Thyroid gland (tissue), 4 donors: Measurements from ENCODE around the gene GPC5.

Experiments
- POLR2A ChIP-seq, 2 donors: fragments of 450-650 bp; IDR thresholded peaks; one replicate each; pipeline ENCODE4 v1.6.1; 2017; ENCODE audit warnings: antibody characterized with exemption in 2 of 2, mild to moderate bottlenecking in 2 of 2, moderate library complexity in 1 of 2
- TF ChIP-seq, protein P1 (sequence below), 6 experiments: fragments of 200-600 bp in 3 of 6; fragments of 450-650 bp in 3 of 6; sonication (generic) in 3 of 6; IDR thresholded peaks; one replicate each; pipeline ENCODE4 v1.5.1; 2016 to 2019; ENCODE audit warnings: antibody characterized with exemption in 6 of 6, mild to moderate bottlenecking in 2 of 6, inconsistent platforms in 1 of 6, moderate library complexity in 1 of 6

DNA sequence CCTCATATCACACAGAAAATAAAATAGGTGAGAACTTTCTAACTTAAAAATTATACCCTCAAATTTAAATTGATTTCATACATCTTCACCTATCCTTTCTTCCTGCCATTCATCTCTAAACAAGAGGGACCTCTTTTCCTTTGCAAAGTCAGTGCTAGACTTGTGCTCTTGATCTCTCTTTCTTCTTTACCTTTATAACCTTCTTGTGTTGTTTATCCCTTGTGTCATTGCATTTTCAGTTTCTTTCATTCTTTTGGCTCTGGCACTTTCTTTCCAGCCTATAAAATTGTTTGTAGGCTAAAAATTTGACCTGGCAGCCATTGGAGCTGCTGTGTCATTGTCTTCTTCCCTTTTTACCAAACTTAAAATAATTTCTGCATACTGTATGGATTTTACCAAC, 190.1 kb downstream of the GPC5 start:
- TF ChIP-seq, protein P1, sequence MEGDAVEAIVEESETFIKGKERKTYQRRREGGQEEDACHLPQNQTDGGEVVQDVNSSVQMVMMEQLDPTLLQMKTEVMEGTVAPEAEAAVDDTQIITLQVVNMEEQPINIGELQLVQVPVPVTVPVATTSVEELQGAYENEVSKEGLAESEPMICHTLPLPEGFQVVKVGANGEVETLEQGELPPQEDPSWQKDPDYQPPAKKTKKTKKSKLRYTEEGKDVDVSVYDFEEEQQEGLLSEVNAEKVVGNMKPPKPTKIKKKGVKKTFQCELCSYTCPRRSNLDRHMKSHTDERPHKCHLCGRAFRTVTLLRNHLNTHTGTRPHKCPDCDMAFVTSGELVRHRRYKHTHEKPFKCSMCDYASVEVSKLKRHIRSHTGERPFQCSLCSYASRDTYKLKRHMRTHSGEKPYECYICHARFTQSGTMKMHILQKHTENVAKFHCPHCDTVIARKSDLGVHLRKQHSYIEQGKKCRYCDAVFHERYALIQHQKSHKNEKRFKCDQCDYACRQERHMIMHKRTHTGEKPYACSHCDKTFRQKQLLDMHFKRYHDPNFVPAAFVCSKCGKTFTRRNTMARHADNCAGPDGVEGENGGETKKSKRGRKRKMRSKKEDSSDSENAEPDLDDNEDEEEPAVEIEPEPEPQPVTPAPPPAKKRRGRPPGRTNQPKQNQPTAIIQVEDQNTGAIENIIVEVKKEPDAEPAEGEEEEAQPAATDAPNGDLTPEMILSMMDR (IDR thresholded peaks at IDR 0.05), result no peak
- TF ChIP-seq POLR2A (IDR thresholded peaks at IDR 0.05), result no peak
